Activated T-cell treated with anti-CD3 and anti-CD28 coated beads, Interleukin-2, amount 50 U/mL, for 72 hours (primary cell): ENCODE results near the gene GPRC5D. TPM values are rescaled to one million over a fixed set of nuclear protein-coding genes. Genes with fewer than 3 reads are reported as not detected.

Experiments
- ATAC-seq, 2 donors: fragments of 150-1000 bp; cut with Tn5 transposase; replicated peaks in 1 of 2; 2 replicates each; pipeline ENCODE4 v1.10.0; 2021; ENCODE audit warnings: moderate library complexity in 2 of 2, mild to moderate bottlenecking in 1 of 2
- DNase-seq, 2 donors: peaks; one replicate each; pipeline ENCODE4 v3.0.0; 2021 to 2022; ENCODE audit warnings: mixed read lengths in 1 of 2
- H3K27ac Mint-ChIP-seq: one replicate; pipeline ENCODE4 v1.8.0; 2022; ENCODE audit warnings: mild to moderate bottlenecking, moderate library complexity, mixed read lengths
- H3K27me3 Mint-ChIP-seq: one replicate; pipeline ENCODE4 v1.8.0; 2022; ENCODE audit warnings: low read depth, mixed read lengths
- H3K36me3 Mint-ChIP-seq, 2 donors: one replicate each; pipeline ENCODE4 v1.8.0; 2022; ENCODE audit warnings: mixed read lengths in 2 of 2, mild to moderate bottlenecking in 1 of 2; ENCODE audit not compliant: insufficient read depth in 2 of 2
- H3K4me1 Mint-ChIP-seq: one replicate; pipeline ENCODE4 v1.8.0; 2022; ENCODE audit warnings: low read depth, mixed read lengths
- H3K4me3 Mint-ChIP-seq, 2 donors: one replicate each; pipeline ENCODE4 v1.8.0; 2022; ENCODE audit warnings: mild to moderate bottlenecking in 2 of 2, mixed read lengths in 2 of 2, moderate library complexity in 2 of 2
- H3K9me3 Mint-ChIP-seq, 2 donors: one replicate each; pipeline ENCODE4 v1.8.0; 2022; ENCODE audit warnings: mixed read lengths in 2 of 2
- total RNA-seq, 2 donors: library from RNA; stranded (reverse); gene quantifications; one replicate each; pipeline ENCODE4 v1.2.3, GENCODE V29; 2022

The GPRC5D gene
- total RNA-seq, 2 donors from 2014 or later, result not detected

DNA sequence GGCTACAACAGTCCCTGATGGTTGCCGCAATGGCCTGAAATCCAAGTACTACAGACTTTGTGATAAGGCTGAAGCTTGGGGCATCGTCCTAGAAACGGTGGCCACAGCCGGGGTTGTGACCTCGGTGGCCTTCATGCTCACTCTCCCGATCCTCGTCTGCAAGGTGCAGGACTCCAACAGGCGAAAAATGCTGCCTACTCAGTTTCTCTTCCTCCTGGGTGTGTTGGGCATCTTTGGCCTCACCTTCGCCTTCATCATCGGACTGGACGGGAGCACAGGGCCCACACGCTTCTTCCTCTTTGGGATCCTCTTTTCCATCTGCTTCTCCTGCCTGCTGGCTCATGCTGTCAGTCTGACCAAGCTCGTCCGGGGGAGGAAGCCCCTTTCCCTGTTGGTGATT lies 43.7 kb downstream of the GPRC5D start:
- H3K4me1 Mint-ChIP-seq, result peaks cover 30% of the 10 kb centered on the region
- DNase-seq (no peak), ATAC-seq (no peak)
- peaks cover 16% of the 10 kb centered on the region for H3K27me3 Mint-ChIP-seq
- no peaks in the 10 kb centered on the region for H3K36me3 Mint-ChIP-seq
- H3K9me3 Mint-ChIP-seq, result no peaks in the 10 kb centered on the region
- H3K27ac Mint-ChIP-seq, result no peak overlapping the region
- H3K4me3 Mint-ChIP-seq, result no peak overlapping the region

DNA sequence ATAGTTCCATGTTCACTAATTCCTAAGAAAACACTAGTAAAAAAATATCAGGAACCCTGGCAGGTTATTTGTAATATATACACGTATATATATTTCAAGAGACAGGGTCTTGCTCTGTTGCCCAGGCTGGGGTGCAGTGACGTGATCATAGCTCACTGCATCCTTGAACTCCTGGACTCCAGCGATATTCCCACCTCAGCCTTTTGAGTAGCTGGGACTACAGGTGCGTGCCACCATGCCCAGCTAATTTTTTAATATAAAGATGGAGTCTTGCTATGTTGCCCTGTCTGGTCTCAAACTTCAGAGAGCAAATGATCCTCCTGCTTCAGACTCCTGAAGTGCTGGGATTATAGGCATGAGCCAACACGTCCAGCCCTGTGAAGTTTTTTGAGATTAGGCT lies 44.4 kb downstream of the GPRC5D start:
- H3K27me3 Mint-ChIP-seq, result peaks cover 16% of the 10 kb centered on the region
- DNase-seq (no peak), ATAC-seq (no peak)
- H3K9me3 Mint-ChIP-seq, result no peaks in the 10 kb centered on the region
- no peaks in the 10 kb centered on the region for H3K36me3 Mint-ChIP-seq
- H3K4me1 Mint-ChIP-seq, result peaks cover 30% of the 10 kb centered on the region
- no peak overlapping the region for H3K4me3 Mint-ChIP-seq
- H3K27ac Mint-ChIP-seq, result no peak overlapping the region

DNA sequence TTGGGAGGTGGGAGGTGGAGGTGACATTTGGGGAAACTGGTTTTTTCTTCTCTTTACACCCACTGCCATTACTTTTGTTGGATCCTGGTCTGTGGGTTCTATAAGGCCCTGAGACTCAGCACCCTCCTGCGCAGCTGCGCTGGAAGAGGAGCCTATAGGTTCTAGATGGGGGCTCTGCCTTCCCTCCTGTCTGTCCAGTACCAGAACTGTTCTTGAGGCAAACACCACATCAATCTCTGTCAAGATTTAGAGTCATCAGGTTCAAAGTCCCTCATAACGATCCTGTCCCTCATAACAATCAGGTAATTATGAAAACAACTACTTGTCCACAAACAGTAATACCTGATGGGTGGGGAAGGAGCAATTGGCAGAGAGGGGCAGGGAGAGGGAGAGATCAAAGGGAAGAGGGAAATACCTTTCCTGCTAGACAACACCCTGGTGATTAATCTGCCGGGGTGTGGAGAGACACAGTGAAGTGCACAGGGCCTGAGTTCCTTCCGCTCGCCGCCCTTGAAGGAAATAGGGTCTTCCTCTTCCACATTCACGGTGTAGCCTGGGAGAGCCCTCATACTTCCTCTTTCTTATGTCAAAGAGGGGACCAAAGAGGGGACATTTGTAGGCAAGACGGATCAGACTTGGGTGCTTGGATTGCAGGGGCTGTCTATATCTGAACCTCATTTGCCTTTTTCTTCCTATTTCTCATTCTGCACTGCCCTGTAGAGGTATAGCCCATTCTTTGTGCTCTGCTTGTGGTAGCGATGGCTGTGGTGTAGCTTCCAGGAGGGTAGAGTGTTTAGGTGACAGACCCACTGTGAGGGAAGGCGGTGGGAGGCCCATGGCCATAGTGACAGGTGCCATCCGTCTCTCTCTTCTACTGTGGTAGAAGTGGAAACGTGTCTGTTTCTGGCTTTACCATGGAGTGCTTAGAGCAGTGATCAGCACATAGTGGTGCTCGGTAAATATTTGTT lies 48.0 kb downstream of the GPRC5D start:
- Mint-ChIP-seq H3K4me1 (peaks cover 35% of the 10 kb centered on the region), H3K36me3 (no peaks in the 10 kb centered on the region), H3K27me3 (peaks cover 22% of the 10 kb centered on the region), H3K27ac (no peak overlapping the region), H3K9me3 (no peaks in the 10 kb centered on the region), H3K4me3 (no peak overlapping the region)
- DNase-seq (no peak), ATAC-seq (no peak)

DNA sequence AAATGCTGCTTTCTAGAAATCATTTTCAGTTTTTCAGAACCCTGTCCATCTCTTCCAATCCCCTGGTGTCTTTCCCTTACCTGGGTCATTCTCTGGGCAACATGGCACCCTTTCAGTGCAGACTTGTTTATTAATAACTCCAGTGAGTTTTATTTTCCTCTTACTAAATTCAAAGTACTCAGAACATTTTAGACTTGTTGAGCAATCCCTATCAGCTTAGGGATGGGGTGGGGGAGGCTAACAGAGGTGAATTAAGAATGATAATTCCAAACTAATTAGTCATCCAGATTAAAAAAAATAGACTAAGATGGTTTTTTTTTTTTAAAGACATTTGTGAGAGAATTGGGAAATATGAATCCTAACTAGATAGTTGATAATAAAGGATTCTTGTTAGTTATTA lies 49.9 kb downstream of the GPRC5D start:
- Mint-ChIP-seq H3K36me3 (no peaks in the 10 kb centered on the region), H3K27me3 (peaks cover 28% of the 10 kb centered on the region), H3K27ac (no peak overlapping the region), H3K9me3 (no peaks in the 10 kb centered on the region), H3K4me1 (peaks cover 35% of the 10 kb centered on the region), H3K4me3 (no peak overlapping the region)
- ATAC-seq, result no peak
- DNase-seq, result no peak

DNA sequence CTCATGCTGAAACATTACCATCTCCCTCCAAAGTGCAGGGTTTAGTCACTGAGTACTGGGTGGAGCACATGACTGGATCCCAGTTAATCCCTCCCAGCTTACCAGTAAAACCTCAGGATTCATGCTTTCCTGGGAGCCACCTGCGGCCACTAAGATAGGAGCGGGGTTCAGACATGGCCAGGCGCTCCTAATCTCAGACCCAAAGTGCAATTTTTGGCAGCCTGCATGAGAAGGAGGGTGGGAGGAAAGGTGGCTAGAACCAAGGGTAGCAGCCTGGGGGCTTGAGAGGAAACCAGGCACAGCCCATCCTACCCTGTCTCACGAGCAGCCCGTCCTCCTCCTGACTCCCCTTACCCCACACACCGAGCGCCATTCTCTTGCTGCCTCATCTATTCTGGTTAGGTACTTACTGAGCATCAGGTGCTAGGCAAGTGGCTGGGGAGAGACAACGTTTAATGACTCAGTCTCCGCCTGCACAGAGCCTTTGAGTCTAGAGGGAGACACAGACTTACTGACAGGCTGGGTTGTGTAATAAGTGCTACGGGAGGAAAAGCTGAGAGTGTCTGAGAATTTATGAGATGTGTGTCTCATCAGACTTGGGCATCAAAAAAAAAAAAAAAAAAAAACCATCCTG lies 50.7 kb downstream of the GPRC5D start:
- H3K27ac Mint-ChIP-seq, result no peak overlapping the region
- H3K36me3 Mint-ChIP-seq, result no peaks in the 10 kb centered on the region
- no peaks in the 10 kb centered on the region for H3K9me3 Mint-ChIP-seq
- peaks cover 39% of the 10 kb centered on the region for H3K4me1 Mint-ChIP-seq
- H3K4me3 Mint-ChIP-seq, result no peak overlapping the region
- DNase-seq (peak; percentile 28 to 37), ATAC-seq (peak in 1 of 2 donors; percentile 16)
- peaks cover 32% of the 10 kb centered on the region for H3K27me3 Mint-ChIP-seq

DNA sequence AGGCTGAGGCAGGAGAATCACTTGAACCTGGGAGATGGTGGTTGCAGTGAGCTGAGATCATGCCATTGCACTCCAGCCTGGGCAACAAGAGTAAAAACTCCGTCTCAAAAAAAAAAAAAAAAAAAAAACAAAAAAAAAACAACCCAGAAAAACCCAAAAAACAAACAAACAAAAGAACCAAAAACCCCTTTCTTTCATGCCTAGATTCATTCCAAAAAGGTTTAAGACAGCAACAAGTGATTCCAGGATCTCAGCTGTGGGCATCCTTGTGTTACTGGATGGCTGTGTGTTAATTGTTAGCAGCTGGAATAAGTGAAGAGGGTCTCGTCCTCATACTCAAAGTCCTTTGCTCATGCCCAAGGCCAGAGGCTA lies 51.2 kb downstream of the GPRC5D start:
- Mint-ChIP-seq H3K36me3 (no peaks in the 10 kb centered on the region), H3K4me3 (peak overlapping the region in 1 of 2 donors; percentile 53), H3K9me3 (no peaks in the 10 kb centered on the region), H3K4me1 (peaks cover 43% of the 10 kb centered on the region), H3K27me3 (peaks cover 29% of the 10 kb centered on the region), H3K27ac (no peak overlapping the region)
- DNase-seq (no peak), ATAC-seq (no peak)

DNA sequence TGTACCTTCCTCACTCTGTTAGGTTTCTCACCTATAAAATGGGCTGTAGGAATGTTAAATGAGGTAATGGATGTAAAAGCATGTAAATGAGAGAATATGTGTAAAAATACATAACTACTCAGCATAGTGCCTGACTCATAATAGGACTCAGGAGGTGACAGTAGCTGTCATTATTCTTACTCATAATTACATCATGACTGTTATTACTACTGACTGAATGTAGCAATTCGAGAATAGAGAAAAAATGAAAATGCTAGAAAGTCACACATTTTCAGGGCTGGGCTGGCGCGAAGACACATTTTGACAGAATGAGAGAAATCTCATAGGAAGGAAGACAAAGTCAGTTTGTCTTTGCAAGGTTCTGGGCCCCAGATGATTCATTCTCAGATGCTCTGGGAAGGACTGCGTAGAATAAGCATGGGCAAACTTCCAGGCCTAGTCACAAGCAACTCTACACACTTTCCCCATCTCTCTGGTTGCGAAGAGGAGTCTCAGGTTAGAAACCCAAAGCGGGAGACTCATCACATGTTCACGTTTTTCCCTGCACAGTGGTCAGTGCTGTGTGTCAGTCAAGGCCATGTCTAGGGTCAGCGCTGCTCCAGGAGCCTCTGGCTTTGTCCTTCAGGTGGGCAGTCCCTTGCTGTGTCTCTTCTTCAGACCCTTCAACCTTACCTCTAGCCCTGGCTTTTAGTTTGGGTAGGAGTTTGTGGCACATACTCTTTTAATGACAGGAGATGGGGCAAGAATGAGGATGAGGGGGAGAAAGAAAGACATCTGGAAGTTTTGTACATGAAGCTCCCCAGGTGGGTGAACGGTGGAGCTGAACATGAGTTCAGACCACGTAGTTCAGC lies 52.2 kb downstream of the GPRC5D start:
- Mint-ChIP-seq H3K9me3 (no peaks in the 10 kb centered on the region), H3K36me3 (no peaks in the 10 kb centered on the region), H3K27me3 (peaks cover 21% of the 10 kb centered on the region), H3K27ac (peak overlapping the region; percentile 77), H3K4me3 (peak overlapping the region; percentile 14 to 53), H3K4me1 (peaks cover 43% of the 10 kb centered on the region)
- ATAC-seq (peak; percentile 88 to 89), DNase-seq (peak; percentile 78 to 82)

DNA sequence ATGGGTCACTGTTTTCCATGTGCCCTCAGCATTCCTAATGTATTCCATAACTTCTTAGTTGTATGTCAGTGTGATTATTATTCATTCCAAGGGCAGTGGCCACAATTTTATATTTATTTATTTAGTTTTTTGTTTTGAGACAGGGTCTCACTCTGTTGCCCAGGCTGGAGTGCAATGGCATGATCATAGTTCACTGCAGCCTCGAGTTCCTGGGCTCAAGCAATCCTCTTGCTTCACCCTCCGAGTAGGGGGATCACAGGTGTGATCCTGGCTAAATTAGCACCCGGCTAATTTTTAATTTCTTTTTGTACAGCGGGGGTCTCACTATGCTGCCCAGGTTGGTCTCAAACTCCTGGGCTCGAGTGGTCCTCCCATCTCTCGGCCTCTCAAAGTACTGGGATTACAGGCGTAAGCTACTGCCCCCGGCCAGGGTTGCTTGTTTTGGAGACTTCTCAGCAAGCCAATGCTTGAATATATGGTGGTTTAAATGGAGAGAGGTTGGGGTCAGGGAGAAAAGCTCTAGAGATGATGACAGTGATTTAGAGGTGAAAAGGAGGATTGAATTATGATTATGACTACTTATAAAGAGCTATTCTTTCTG lies 53.0 kb downstream of the GPRC5D start:
- Mint-ChIP-seq H3K4me1 (peaks cover 43% of the 10 kb centered on the region), H3K27ac (peak overlapping the region; percentile 77), H3K9me3 (no peaks in the 10 kb centered on the region), H3K4me3 (peak overlapping the region; percentile 14 to 41), H3K27me3 (peaks cover 21% of the 10 kb centered on the region), H3K36me3 (no peaks in the 10 kb centered on the region)
- DNase-seq (peak in 1 of 2 donors; percentile 13), ATAC-seq (no peak)

DNA sequence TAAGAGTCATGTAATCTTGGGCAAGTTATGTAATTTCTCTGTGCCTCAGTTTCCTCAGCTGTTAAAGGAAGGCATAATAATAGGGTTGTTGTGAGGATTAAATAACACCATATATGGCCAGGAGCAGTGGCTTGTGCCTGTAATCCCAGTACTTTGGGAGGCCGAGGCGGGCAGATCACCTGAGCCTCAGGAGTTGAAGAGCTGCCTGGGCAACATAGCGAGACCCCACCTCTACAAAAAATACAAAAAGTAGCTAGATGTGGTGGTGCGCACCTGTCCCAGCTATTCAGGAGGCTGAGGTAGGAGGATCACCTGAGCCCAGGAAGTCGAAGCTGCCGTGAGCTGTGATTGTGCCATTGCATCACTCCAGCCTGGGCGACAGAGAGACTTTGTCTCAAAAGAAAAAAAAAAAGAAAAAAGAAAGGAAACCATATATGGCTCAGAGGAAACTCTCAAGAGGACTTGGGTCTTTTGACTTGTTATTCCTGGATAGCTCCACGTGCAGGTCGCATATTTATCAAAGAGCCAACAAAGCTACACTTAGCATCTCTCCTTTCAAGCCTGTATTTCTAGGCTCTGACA lies 53.7 kb downstream of the GPRC5D start:
- H3K4me3 Mint-ChIP-seq, result no peak overlapping the region
- peaks cover 21% of the 10 kb centered on the region for H3K27me3 Mint-ChIP-seq
- no peaks in the 10 kb centered on the region for H3K36me3 Mint-ChIP-seq
- H3K9me3 Mint-ChIP-seq, result no peaks in the 10 kb centered on the region
- H3K4me1 Mint-ChIP-seq, result peaks cover 43% of the 10 kb centered on the region
- no peak overlapping the region for H3K27ac Mint-ChIP-seq
- no peak for DNase-seq
- ATAC-seq, result no peak

DNA sequence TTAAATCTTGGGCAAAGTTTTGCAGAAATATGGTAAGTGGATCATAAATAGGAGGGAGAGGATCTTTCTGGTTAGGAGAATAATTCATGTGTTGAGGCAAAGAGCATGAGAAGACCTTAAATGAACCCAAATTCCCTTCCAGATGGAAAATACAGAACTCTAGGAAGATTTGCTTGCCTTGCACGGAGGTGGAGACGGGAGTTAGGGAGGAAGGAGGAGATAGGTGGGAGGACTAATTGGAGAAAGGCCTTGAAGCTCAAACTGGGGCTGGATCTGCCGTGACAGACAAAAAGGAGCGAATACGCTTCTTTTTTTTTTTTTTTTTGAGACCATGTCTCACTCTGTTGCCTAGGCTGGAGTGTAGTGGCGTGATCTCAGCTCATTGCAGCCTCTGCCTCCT lies 54.7 kb downstream of the GPRC5D start:
- Mint-ChIP-seq H3K4me1 (peaks cover 41% of the 10 kb centered on the region), H3K27me3 (peaks cover 30% of the 10 kb centered on the region), H3K36me3 (no peaks in the 10 kb centered on the region), H3K27ac (no peak overlapping the region), H3K9me3 (no peaks in the 10 kb centered on the region), H3K4me3 (no peak overlapping the region)
- ATAC-seq (no peak), DNase-seq (no peak)

DNA sequence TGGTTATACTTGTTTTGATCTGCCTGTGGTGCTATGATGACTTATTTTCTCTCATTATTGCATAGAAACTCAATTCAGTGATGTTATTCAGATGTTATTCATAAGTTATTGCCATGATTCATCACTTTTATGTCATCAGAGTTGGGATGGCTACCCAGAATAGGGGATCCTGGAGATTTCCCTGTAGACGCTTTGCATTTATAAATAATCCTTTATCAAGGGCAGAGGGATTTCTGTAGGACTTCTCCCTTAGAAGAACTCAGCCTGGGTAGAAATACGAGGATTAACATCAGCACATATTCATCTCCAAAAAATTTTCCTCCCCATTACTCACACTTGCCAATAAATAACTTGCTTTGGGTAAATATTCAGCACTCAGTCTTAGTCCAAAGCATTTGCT lies 55.7 kb downstream of the GPRC5D start:
- peaks cover 39% of the 10 kb centered on the region for H3K4me1 Mint-ChIP-seq
- H3K36me3 Mint-ChIP-seq, result no peaks in the 10 kb centered on the region
- no peaks in the 10 kb centered on the region for H3K9me3 Mint-ChIP-seq
- DNase-seq (no peak), ATAC-seq (no peak)
- H3K27me3 Mint-ChIP-seq, result peaks cover 34% of the 10 kb centered on the region
- H3K27ac Mint-ChIP-seq, result no peak overlapping the region
- no peak overlapping the region for H3K4me3 Mint-ChIP-seq

DNA sequence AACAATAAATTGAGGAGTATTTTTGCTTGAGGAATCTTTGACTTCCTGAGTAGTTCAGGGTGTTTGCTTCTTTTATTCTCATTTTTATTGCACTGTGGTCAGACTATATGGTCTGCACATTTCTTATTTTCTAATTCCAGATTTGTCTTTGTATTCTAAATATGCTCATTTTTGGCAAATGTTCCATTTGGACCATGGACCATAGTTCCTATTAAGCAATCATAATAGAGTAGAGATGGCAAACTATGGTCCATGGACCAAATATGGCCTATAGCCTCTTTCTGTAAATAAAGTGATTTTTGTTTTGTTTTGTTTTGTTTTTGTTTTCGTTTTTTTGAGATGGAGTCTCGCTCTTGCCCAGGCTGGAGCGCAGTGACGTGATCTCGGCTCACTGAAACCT lies 58.5 kb downstream of the GPRC5D start:
- H3K27me3 Mint-ChIP-seq, result peaks cover 41% of the 10 kb centered on the region
- ATAC-seq (no peak), DNase-seq (no peak)
- H3K4me3 Mint-ChIP-seq, result no peak overlapping the region
- no peak overlapping the region for H3K27ac Mint-ChIP-seq
- H3K36me3 Mint-ChIP-seq, result no peaks in the 10 kb centered on the region
- peaks cover 17% of the 10 kb centered on the region for H3K4me1 Mint-ChIP-seq
- H3K9me3 Mint-ChIP-seq, result no peaks in the 10 kb centered on the region
